ENCODE results near the gene MXI1. TPM values are rescaled to one million over a fixed set of nuclear protein-coding genes. Genes with fewer than 3 reads are reported as not detected.

The MXI1 gene
- 81.6 TPM for total RNA-seq (ENCODE audit: insufficient read depth, low replicate concordance)

DNA sequence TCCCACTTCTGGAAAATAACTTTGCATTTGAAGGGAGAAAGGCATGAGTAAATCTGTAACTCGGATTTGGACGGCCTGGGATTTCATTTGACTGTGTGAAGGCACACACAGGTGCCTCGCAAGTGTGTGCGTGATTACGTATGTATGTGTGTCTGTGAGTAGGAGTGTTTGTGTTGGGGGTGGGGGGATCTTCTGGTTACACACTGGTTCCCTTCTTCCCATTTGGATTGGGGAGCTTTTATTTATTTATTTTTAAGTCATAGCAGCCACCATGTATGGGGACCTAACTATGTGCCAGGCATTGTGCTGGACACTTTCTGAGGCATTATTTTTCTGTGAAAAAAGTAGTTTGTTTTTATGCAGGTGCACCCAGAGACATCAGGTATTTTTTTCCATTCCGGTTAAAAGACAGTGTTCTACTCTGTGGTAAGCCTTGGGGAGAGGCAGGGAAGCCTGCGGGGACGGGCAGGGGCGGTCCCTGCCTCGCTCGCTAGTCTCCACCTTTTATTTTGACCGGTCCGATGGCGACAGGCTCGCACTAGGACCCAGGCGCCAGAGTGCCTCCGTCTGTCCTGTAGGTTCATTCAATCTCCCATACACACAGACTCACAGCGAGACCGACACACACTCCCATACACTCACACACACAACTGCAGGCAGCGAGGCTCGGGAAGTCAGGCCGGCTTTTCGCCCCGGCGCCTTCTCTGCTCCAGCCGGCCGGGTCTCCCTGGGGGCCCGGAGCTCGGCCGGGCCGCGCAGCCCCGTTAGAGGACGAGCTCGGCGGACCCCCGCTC lies at the start of gene MXI1:
MXI1 (plus strand) TSS at position 595 of the 794 bp plus-strand sequence. CDS start 204 bp downstream, outside the sequence.
- DNase-seq (ENCODE audit: low spot score): peak; percentile 85

DNA sequence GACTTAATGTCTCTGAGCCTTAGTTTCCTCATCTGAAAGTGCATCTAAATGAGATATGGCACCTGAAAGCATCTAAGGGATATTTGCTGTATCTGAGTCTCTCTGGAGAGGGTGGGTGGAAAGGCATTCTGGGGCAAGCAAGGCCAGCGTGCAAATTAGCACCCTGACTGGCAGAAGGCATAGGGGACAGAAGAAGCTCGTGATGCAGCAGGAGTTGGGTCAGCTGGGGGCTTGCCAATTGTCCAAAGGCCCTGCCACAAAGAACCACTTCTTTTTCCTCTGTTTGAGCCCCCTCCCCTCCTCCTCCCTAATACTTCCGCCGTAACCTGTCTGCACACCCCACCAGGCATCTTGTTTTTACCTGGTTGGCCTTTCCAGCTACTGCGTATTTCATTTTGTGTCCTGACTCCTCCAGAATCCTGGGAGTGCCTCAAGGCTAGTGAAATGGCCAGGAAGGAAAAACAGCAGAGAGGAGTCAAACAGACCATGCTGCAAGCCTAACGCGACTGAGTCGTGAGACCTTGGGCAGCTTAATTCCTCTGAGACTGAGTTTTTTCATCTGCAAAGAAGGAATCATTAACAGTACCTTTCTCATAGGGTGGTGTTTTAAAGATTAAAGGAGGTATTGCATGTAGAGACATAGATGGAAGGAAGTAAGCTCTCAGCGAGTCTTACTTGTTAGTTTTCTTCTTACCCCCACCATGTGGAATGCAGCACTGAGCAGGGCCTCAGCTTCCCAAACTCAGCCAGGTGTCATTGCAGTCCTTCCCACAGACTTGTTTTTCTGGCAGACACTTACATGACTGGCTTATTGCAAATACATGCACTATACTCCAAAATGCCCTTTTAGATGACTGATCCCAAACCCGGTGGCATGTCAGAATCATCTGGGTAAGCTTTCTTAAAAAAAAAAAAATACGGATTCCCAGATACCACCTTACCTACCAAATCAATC lies 49.1 kb upstream of the MXI1 start:
- DNase-seq (ENCODE audit: low spot score): no peak

GRCh38 chr10:110160081-110160480 lies 47.3 kb upstream of the MXI1 start:
- no peak for DNase-seq (ENCODE audit: low spot score)

DNA sequence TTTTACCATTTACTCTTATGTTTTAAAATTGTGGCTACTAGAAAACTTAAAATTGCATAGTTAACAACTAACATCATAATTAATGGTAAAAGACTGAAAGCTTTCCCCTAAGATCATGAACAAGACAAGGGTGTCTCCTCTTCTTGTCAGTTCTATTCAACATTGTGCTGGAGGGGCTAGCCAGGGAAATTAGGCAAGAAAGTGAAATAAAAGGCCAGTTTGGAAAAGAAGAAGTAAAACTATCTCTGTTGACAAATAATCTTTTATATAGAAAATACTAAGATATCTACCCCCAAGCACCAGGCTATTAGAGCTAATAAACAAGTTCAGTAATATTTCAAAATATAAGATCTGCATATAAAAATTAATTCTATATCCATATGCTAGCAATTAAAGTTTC lies 46.9 kb upstream of the MXI1 start:
- no peak for DNase-seq (ENCODE audit: low spot score)

DNA sequence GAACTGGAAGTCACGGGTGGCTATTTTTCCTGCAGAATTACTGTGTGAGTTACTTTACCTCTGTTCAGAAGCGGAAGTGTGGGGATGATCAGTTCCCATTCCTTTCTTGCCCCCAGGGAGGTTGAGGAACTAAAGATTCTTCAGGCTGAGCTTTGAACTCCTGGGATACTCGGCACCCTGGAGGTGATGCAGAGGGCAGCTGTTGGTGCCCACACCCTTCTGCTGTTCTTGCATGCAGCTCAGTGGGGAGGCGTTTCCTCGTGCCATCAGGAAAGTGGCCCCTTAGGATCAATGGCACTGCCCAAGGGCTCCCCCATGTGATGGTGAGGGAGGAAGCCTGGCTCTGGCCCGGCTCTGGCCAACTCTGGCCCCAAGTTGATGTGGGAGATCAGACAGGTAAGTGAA lies 44.7 kb upstream of the MXI1 start:
- DNase-seq (ENCODE audit: low spot score): no peak

- DNase-seq (ENCODE audit: low spot score): no peak
These were observed 44.1 kb upstream of the MXI1 start for GRCh38 chr10:110163192-110163773.

GRCh38 chr10:110163841-110164240 lies 43.6 kb upstream of the MXI1 start:
- DNase-seq (ENCODE audit: low spot score): no peak

DNA sequence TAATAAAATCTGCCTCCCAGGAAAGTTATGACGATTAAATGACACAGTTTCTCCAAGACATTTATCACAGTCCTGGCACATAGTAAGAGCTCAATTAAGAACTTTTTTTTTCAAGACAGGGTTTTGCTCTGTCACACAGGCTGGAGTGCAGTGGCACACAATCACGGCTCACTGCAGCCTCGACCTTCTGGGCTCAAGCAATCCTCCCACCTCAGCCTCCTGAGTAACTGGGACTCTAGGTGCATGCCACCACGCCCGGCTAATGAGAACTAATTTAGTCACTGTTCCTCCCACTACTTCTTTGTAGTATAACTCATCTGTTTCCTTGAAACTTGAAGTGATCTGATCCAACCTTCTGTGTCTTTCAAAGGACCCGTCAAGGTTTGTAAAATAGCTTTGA lies 42.2 kb upstream of the MXI1 start:
- DNase-seq (ENCODE audit: low spot score): no peak

GRCh38 chr10:110167149-110167548 lies 40.3 kb upstream of the MXI1 start:
- no peak for DNase-seq (ENCODE audit: low spot score)

DNA sequence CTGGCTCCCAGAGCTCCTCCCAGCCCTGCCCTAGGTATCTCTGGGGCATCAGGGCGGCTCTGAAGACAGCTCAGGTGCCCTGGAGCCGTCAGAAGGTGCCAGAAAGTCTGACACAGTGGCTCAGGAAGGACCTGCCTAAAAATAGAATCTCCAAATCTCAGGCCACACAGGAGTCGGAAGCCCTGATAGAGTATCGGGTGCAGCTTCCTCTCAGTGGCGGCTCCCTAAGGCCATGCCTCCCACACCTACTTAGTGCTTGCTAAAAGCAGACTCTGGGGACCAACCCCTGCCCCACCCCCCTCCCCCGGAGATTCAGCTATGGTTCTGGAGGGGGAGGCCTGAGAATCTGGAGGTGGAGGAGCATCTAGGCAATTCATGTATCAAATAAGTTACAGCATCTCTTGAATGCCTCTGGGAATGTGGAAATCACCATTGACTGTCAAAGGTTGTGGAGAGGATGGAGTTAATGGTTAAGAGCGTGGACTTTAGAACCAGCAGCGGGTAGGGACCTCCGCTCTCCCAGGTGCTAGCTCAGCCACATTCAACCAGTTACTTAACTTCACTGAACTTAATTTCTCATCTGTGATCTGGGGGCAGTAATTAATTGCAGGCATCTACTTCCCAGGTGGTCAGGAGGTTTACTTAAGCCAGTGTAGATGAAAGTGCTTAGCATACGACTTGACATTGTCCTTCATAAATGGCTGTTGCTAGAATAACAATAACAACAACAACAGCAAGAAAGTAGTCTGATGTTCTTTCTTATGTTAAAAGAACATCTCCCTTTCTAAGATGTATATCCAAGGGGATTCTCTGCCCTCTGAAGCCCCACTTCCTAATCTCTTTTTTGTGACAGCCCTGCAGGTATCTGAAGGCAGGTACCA lies 38.6 kb upstream of the MXI1 start:
- no peak for DNase-seq (ENCODE audit: low spot score)

GRCh38 chr10:110169586-110169985 lies 37.8 kb upstream of the MXI1 start:
- DNase-seq (ENCODE audit: low spot score): no peak

- no peak for DNase-seq (ENCODE audit: low spot score)
These were observed 37.0 kb upstream of the MXI1 start for GRCh38 chr10:110170142-110170971.

DNA sequence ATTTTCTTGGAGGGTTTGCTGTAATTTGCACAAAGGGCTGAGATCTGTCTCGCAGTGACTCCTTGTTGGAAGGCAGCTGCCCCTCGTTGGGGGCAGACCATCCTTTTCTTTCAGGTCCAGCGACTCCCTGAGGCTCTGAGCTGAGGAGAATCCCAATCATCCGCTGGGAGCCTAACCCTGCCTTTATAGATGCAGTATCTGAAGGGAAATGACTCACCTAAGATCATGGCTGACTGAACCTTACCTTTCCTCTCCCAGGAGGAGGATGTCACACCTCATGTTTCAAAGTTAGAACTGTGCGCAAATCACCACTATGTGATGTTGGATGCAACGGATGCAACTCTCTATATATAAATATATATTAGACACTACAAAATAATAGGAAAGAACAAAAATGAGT lies 36.4 kb upstream of the MXI1 start:
- no peak for DNase-seq (ENCODE audit: low spot score)

GRCh38 chr10:110172155-110172554 lies 35.2 kb upstream of the MXI1 start:
- no peak for DNase-seq (ENCODE audit: low spot score)

- no peak for DNase-seq (ENCODE audit: low spot score)
These were observed 33.2 kb upstream of the MXI1 start for GRCh38 chr10:110174201-110174600.

GRCh38 chr10:110174816-110175215 lies 32.6 kb upstream of the MXI1 start:
- DNase-seq (ENCODE audit: low spot score): no peak

DNA sequence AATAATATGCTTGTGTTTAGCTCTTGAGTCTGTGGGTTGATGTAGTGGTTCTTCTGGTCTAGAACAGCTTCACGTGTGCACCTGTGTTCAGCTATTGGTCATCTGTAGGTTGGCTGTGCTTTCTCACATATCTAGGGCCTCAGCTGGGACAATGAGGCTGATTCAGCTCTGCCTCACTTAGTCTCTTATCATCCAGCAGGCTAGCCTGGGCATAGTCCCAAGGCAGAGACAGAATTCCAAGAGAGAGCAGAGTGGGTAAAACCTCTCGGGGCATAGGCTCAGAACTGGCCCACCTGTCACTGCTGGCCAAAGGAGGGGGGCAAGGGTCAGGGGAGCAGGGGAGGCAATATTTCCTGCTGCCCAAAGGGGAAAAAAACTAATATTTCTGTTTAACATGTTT lies 32.0 kb upstream of the MXI1 start:
- no peak for DNase-seq (ENCODE audit: low spot score)

GRCh38 chr10:110176141-110177030 lies 31.0 kb upstream of the MXI1 start:
- DNase-seq (ENCODE audit: low spot score): no peak

GRCh38 chr10:110179220-110179619 lies 28.2 kb upstream of the MXI1 start:
- no peak for DNase-seq (ENCODE audit: low spot score)

All from umbilical cord (tissue), 2 donors.